ENCODE data around the gene ILKAP.

Gene ILKAP

DNA sequence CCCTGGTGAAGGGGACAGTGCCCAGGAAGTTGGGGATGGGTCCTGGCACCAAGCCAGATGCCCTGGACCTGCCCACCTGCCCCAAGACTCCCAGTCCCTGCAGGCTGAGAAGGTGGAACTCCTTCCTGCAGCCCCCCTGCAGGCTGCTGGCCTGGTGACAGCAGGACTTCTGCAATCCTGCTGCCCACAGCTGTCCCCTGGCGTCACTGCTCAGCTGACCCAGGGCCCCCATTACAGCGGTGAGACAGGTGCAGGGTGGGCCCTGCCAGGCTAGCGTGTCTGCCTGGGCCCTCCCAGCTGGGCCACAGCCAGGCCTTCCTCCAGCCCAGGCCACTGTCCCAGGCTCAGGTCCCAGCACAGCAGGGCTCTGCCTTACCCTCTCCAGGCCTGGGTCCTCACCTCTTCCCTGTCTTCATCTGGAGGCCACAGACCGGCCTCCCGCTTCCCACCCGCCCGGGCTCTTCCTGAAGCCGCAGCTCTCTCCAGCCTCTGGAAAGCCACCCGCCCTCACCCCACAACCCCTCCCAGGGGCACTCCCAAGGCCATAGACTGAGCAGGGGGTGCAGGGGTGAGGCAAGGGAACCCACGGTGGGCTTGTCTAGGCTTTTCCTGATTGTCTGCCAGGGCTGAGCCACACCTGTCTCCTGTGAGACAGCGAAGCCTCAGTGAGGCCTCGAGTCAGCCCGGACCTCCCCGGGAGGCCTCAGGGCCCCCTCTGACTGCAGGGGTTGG lies 53.5 kb downstream of the ILKAP start:
- no peak for DNase-seq

- no peak for DNase-seq
Observed at GRCh38 chr2:238148981-238149380, 54.5 kb downstream of the ILKAP start.

- DNase-seq: no peak
Observed at GRCh38 chr2:238146884-238147544, 56.5 kb downstream of the ILKAP start.

- no peak for DNase-seq
Observed at GRCh38 chr2:238145851-238146250, 57.6 kb downstream of the ILKAP start.

GRCh38 chr2:238145046-238145445 lies 58.4 kb downstream of the ILKAP start:
- DNase-seq: no peak

- no peak for DNase-seq
Observed at GRCh38 chr2:238144262-238144661, 59.2 kb downstream of the ILKAP start.

DNA sequence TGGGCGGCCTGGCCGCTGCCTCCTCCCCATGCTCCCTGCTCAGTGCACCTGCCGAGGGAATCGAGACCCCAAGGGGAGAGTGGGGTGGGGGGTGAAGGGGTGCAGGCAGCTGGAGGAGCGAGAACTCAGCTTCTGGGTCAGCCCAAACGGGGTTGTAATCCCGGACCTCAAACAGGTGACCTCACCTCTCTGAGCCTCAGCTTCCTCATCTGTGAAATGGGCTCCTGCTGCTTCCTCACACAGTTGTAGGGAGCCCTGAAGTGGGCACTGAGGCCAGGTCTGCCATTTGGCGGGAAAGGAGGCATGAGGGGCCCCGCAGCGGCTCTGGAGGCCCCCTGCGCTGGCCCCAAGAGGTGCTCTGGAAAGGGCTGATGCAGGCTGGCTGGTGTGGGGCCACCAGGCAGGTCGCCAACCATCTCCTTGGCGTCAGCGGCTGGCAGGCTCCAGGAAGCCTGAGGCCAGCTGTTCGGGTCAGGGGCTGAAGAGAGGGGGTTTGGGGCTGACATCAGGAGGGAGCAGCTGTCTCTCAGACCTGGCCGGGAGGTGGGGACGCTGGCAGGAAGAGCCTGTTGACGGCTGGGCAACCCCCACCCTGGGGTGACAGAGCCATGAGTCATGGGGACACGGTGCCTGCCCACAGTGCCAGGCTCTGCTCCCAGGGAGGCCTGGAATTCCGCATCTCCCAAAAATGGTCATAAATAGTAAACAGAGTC lies 60.1 kb downstream of the ILKAP start:
- DNase-seq: peak in 1 of 2 experiments; percentile 46

DNA sequence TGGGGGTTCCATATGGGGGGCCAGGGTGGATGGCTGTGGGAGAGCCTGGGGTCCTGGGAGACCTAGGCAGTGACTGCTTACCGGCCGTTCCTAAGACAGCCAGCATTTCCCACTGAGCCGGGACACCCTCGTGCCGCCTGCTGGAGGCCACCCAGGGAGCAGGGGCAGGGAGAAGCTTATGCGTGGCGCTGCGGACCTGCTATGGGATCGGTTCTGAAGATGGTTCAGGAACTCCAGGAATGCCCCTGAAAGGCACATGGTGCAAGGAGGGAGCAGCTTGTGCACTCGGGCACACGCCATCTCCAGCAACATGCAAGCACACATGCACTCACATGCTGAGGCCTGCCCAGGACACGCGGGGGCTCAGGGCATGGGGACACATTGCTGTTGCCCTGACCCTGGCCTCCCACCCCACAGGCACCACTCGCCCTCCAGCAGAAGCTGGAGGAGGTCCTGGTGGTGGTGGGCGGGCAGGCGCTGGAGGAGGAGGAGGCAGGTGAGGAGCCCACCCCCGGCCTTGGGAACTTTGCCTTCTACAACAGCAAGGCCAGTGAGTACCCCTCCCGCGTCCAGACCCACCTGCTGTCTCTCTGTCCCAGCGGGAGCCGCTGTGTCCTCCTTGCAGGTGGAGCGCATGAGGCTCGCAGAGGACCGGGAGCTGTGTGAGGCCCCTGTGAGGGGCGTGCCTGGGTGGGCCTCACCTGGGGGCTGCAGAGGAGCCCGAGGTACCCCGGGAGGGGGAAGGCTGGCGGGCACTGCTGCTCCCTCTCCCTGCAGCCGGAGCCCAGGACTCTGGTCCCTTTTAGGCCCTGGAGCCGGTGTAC lies 60.9 kb downstream of the ILKAP start:
- no peak for DNase-seq

- DNase-seq: no peak
Observed at GRCh38 chr2:238141541-238142318, 61.8 kb downstream of the ILKAP start.

DNA sequence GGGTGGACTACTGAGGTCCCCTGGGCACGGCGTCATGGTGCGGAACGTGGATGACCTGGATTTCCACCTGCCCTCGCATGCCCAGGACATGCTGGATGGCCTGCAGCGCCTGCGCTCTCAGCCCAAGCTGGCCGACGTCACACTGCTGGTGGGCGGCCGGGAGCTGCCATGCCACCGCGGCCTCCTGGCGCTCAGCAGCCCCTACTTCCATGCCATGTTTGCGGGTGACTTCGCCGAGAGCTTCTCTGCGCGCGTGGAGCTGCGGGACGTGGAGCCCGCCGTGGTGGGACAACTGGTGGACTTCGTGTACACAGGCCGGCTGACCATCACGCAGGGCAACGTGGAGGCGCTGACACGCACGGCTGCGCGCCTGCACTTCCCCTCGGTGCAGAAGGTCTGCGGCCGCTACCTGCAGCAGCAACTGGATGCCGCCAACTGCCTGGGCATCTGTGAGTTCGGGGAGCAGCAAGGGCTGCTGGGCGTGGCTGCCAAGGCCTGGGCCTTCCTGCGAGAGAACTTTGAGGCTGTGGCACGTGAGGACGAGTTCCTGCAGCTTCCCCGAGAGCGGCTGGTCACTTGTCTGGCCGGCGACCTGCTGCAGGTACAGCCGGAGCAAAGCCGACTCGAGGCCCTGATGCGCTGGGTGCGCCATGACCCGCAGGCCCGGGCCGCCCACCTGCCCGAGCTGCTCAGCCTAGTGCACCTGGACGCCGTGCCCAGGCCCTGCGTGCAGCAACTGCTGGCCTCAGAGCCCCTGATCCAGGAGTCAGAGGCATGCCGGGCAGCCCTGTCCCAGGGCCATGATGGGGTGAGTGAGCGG lies 62.6 kb downstream of the ILKAP start:
- no peak for DNase-seq

- DNase-seq: no peak
Observed at GRCh38 chr2:238140040-238140439, 63.5 kb downstream of the ILKAP start.

DNA sequence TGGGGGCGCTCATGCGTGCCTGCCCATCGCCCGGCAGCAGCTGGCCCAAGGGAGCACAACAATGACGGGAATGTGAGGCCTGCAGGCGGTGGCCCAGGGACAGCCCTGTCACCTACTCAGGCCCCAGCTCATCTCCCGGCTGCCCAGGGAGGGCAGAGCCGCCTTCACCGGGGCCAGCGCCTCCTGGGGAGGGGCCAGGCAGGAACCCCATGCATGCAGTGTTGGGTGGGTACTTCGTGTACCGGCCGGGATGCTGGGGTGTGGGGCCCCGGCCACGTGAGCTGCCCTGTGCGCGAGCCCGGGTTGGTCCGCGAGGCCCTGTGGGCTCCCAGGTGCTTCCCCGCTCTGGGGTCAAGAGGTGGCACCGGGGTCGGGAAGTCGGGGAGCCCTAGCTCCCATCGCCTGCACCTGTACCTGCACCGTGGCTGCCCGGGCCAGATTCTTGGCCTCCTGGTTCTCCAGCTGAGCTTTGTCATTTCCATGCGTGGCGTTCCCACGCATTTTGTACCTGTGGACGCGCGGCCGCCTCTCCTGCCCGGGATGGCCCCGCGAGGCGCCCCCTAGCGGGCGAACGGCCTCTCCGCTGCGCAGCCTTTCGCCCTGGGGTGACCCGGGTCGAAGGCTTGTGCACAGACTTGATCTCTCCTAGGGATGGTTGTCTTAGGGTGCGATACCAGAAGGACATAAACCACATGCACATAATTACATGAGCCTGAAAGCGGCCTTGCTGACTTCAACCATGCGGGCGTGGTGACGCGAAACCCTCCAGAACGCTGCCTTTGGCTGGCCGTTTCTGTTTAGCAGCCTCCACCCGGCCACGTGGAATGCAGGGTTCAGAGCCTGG lies 64.1 kb downstream of the ILKAP start:
- peak; percentile 59 to 64 for DNase-seq

DNA sequence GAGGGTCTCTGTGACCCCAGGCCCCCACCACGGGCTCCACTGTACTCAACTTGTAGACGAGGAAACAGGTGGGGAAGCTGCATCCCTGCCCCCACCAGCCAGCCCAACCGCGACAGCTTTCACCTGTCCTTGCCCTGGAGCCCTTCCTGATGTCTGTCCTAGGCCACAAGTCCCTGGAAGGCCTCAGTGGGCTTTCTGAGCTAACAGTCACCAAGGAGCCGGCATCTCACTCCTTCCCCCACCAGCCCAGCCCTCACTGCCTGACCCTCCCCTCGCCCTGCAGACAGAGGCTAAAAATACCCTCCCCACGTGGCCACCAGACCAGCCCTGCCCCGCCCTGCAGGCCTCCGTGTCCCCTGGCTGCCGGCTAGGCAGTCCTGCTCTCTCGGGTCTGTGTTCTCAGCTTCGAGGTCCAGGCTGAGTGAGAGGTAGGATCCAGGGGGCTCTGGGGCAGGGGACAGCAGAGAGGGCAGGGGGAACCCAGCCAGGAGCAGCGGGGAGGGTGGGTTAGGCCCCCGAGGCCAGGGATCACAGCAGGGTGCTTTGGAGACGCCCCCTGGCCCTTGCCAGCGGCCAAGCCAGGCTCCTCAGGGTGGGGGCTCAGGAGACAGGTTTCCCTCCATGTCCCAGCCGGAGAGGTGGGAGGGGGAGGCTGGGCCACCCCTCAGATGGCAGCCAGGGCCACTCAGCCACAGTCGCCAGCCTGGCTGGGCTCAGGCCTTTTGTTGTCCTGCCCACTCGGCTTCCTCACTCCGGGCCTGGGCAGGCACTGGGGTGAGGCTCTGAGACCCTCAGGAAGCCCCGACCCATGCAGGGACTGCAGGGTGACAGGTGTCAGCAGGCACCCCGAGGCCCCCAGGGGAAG lies 64.9 kb downstream of the ILKAP start, which contains the start of gene KLHL30:
TSS of gene KLHL30 (plus strand) at position 338 of the 865 bp plus-strand sequence. CDS start 2,087 bp downstream, outside the sequence.
- DNase-seq: no peak

- no peak for DNase-seq
Observed at GRCh38 chr2:238137885-238138284, 65.6 kb downstream of the ILKAP start.

- no peak for DNase-seq
Observed at GRCh38 chr2:238136820-238137537, 66.5 kb downstream of the ILKAP start.

GRCh38 chr2:238135601-238136150 lies 67.8 kb downstream of the ILKAP start:
- DNase-seq: no peak

GRCh38 chr2:238134393-238134785 lies 69.1 kb downstream of the ILKAP start:
- DNase-seq: no peak

Measured in activated T-cell treated with anti-CD3 and anti-CD28 coated beads, Interleukin-2, amount 50 U/mL, for 48 hours (primary cell).